DND-41 (cell line): Measurements from ENCODE around the gene MBTPS1.

Experiments used
- ATAC-seq: fragments of 200-7000 bp; cut with Tn5 transposase; 3 replicates; pipeline ENCODE4 v1.9.1; 2021; ENCODE audit warnings: low read depth; ENCODE audit not compliant: insufficient read depth
- DNase-seq: peaks from one replicate; pipeline ENCODE4 v3.0.0-alpha.2; 2020
- H2AFZ ChIP-seq: 2 replicates; pipeline ENCODE4 v1.6.0; 2012; ENCODE audit warnings: low read depth, low read length
- H3K27ac ChIP-seq: 2 replicates; pipeline ENCODE4 v1.5.1; 2012; ENCODE audit warnings: low read length, inconsistent platforms
- H3K27me3 ChIP-seq: fragments of 200-600 bp; sonication (generic); 2 replicates; pipeline ENCODE4 v1.6.0; 2012; ENCODE audit warnings: low read length, mild to moderate bottlenecking, inconsistent platforms; ENCODE audit not compliant: insufficient read depth, poor library complexity
- H3K36me3 ChIP-seq: 2 replicates; pipeline ENCODE4 v1.5.1; 2012; ENCODE audit warnings: low read length, inconsistent platforms; ENCODE audit not compliant: insufficient read depth
- H3K4me1 ChIP-seq: 2 replicates; pipeline ENCODE4 v1.5.1; 2012; ENCODE audit warnings: mild to moderate bottlenecking, low read length; ENCODE audit not compliant: insufficient read depth
- H3K4me2 ChIP-seq: 2 replicates; pipeline ENCODE4 v1.6.0; 2012; ENCODE audit warnings: mild to moderate bottlenecking, moderate library complexity, low read length, inconsistent platforms; ENCODE audit not compliant: insufficient read depth
- H3K4me3 ChIP-seq, 2 experiments: fragments of 200-600 bp in 1 of 2; shearing (Covaris generic) in 1 of 2; 2 replicates each; pipeline ENCODE4 v1.5.1; 2012 to 2016; ENCODE audit warnings: inconsistent platforms in 2 of 2, low read length in 2 of 2, mild to moderate bottlenecking in 2 of 2, low read depth in 1 of 2, moderate library complexity in 1 of 2
- H3K79me2 ChIP-seq: 2 replicates; pipeline ENCODE4 v1.6.0; 2012; ENCODE audit warnings: low read length, inconsistent platforms; ENCODE audit not compliant: insufficient read depth
- H3K9ac ChIP-seq: 2 replicates; pipeline ENCODE4 v1.6.0; 2012; ENCODE audit warnings: low read depth, mild to moderate bottlenecking, inconsistent platforms, low read length, moderate library complexity
- H3K9me3 ChIP-seq: 2 replicates; pipeline ENCODE4 v1.5.1; 2012; ENCODE audit warnings: low read length, moderate library complexity, mild to moderate bottlenecking, inconsistent platforms; ENCODE audit not compliant: insufficient read depth, severe bottlenecking
- H4K20me1 ChIP-seq: 2 replicates; pipeline ENCODE4 v1.6.0; 2012; ENCODE audit warnings: low read length; ENCODE audit not compliant: insufficient read depth
- CTCF ChIP-seq: IDR thresholded peaks from 2 replicates; pipeline ENCODE4 v1.5.1; 2012; ENCODE audit warnings: borderline replicate concordance, low read length, moderate library complexity, mild to moderate bottlenecking; ENCODE audit not compliant: poor library complexity, severe bottlenecking; ENCODE audit errors: extremely low read depth
- EZH2 ChIP-seq: IDR thresholded peaks from 3 replicates; pipeline ENCODE4 v1.6.1; 2012; ENCODE audit warnings: borderline replicate concordance, low read depth, mild to moderate bottlenecking, moderate library complexity, low read length, inconsistent platforms; ENCODE audit not compliant: severe bottlenecking

MBTPS1 gene

GRCh38 chr16:84098939-84099338, 17.8 kb downstream of the MBTPS1 start:
- Histone ChIP-seq H3K9me3 (no peaks in the 10 kb centered on the region), H3K9ac (no peak overlapping the region), H3K79me2 (peaks cover 90% of the 10 kb centered on the region), H3K4me2 (no peak overlapping the region), H3K27ac (no peak overlapping the region), H3K4me1 (peaks cover 33% of the 10 kb centered on the region), H3K27me3 (no peaks in the 10 kb centered on the region), H3K36me3 (peaks cover 88% of the 10 kb centered on the region), H3K4me3 (no peak overlapping the region), H2AFZ (no peak overlapping the region), H4K20me1 (peaks cover 23% of the 10 kb centered on the region; the same call in 1 of the 2 replicates)
- no peak for TF ChIP-seq EZH2
- ATAC-seq, result no peak
- DNase-seq, result no peak

- Histone ChIP-seq H3K27ac (no peak overlapping the region), H3K9me3 (no peaks in the 10 kb centered on the region), H4K20me1 (0 out of 2 replicates have a peak, but pooled peaks cover 3% of the 10 kb centered on the region), H3K36me3 (peaks cover 95% of the 10 kb centered on the region), H3K4me1 (peaks cover 36% of the 10 kb centered on the region), H3K27me3 (no peaks in the 10 kb centered on the region), H3K79me2 (peaks cover 76% of the 10 kb centered on the region), H3K9ac (no peak overlapping the region), H3K4me2 (no peak overlapping the region), H3K4me3 (no peak overlapping the region), H2AFZ (no peak overlapping the region)
- no peak for TF ChIP-seq CTCF
- no peak for TF ChIP-seq EZH2
- no peak for DNase-seq
- ATAC-seq, result no peak
Measured at GRCh38 chr16:84096447-84097005, 20.2 kb downstream of the MBTPS1 start.

GRCh38 chr16:84095466-84095865, 21.3 kb downstream of the MBTPS1 start:
- ATAC-seq (no peak), DNase-seq (no peak)
- peaks cover 42% of the 10 kb centered on the region for H3K4me1 ChIP-seq
- H3K79me2 ChIP-seq, result peaks cover 66% of the 10 kb centered on the region
- no peak for TF ChIP-seq EZH2
- no peak for TF ChIP-seq CTCF
- no peak overlapping the region for H3K4me2 ChIP-seq
- 0 out of 2 replicates have a peak, but pooled peaks cover 3% of the 10 kb centered on the region for H4K20me1 ChIP-seq
- H3K27me3 ChIP-seq, result no peaks in the 10 kb centered on the region
- peaks cover 93% of the 10 kb centered on the region for H3K36me3 ChIP-seq
- no peak overlapping the region for H2AFZ ChIP-seq
- H3K9ac ChIP-seq, result no peak overlapping the region
- no peaks in the 10 kb centered on the region for H3K9me3 ChIP-seq
- H3K4me3 ChIP-seq, result no peak overlapping the region
- no peak overlapping the region for H3K27ac ChIP-seq

GRCh38 chr16:84093879-84094270, 22.9 kb downstream of the MBTPS1 start:
- Histone ChIP-seq H3K4me3 (no peak overlapping the region), H3K4me1 (peaks cover 51% of the 10 kb centered on the region), H2AFZ (no peak overlapping the region), H3K27me3 (no peaks in the 10 kb centered on the region), H4K20me1 (0 out of 2 replicates have a peak, but pooled peaks cover 3% of the 10 kb centered on the region), H3K27ac (no peak overlapping the region; the same call in none of the 2 replicates), H3K4me2 (no peak overlapping the region), H3K9me3 (no peaks in the 10 kb centered on the region), H3K36me3 (peaks cover 91% of the 10 kb centered on the region), H3K9ac (no peak overlapping the region), H3K79me2 (peaks cover 54% of the 10 kb centered on the region)
- ATAC-seq (no peak), DNase-seq (no peak)
- TF ChIP-seq CTCF, result no peak
- TF ChIP-seq EZH2, result no peak
